NCI-H2081 treated with DMSO at 0.1 percent for 48 hours (cell line): Measurements from ENCODE around the gene DNAAF3.

Source experiments
- DNase-seq: peaks from one replicate; lab custom pipeline; 2025; lab: John Stamatoyannopoulos, UW

DNAAF3 gene

DNA sequence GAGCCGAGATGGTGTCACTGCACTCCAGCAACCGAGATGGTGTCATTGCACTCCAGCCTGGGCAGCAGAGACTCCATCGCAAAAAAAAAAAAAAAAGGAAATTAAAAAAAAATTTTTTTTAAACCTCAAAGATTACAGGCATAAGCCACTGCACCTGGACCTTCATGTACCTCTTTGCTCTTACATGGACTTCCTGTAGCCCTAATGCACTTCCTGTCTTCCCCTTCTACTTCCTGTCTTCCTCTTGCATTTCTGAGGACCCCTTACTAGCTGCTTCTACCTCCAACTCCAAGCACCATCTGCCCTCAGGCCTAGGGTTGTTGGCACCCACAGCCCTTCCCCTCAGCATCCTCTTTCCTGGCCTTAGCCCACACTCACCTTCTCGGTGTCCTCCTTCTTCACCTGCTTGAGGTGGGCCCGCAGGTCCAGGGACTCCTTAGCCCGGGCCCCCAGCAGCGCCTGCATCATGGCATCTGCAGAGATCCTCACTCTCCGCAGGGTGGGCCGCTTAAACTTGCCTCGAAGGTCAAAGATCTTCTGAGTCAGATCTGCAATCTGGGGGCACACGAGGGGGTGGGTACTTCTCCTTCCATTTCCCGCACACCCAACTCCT lies 12.7 kb downstream of the DNAAF3 start:
- DNase-seq: no peak

DNA sequence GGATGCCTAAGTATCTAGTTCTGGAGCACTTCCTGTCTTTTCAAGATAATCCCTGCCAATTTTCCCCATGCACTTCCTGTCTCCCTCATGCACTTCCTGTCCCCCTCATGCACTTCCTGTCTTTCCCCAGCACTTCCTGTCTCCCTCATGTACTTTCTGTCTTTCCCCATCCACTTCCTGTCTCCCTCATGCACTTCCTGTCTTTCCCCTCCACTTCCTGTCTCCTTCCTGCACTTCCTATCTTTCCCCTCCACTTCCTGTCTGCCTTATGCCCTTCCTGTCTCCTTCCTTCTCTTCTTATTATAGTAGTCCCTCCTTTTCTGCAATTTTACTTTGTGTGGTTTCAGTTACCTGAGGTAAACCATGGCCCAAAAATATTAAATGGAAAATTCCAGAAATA lies 14.4 kb downstream of the DNAAF3 start:
- no peak for DNase-seq

DNA sequence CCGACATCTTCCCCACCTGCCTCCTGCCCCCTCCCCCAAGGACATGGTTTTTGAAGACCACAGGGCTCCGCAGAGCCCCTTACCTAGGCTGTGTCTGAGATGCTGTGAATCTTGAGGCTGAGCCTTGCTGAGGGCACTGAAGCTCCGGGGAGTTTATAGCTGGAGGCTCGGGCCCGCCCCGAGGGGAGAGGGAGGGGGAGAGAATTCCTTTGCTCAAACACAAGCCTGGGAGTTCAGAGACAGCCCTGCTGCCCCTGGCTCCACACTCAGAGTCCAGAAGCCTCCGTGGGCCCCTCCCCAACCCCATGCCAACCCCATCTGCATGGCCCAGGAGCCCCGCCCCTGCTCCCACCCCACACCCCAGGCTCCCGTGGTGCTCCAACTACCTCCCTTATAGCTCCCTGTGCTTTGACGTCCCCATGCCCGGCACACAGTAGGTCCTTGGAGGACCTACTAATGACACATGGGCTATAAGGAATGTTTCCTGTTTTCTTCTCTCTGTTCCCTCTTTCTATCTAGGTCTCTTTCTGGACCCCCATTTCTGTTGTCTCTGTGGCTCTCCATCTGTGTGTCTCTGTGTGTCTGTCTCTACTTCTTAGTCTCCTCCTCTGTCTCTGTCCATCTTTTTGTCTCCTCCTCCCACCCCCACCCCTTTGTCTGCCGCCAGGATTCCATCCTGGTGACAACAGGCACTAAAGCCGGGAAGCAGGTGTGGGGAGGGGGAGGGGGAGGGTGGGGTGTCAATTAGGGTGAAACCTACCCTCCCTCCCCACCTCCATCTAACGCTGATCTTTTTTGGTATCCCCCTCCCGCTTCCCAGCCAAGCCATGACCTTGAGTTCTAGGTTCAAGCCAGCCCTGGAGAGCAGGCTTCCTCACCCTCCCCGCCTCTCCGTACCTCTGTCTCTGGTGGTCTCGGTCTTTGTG lies 17.1 kb downstream of the DNAAF3 start, which contains the start of gene TNNT1:
TSS of gene TNNT1 (minus strand) at position 129 of the 926 bp plus-strand sequence. CDS start 2,049 bp downstream, outside the sequence.
- no peak for DNase-seq

DNA sequence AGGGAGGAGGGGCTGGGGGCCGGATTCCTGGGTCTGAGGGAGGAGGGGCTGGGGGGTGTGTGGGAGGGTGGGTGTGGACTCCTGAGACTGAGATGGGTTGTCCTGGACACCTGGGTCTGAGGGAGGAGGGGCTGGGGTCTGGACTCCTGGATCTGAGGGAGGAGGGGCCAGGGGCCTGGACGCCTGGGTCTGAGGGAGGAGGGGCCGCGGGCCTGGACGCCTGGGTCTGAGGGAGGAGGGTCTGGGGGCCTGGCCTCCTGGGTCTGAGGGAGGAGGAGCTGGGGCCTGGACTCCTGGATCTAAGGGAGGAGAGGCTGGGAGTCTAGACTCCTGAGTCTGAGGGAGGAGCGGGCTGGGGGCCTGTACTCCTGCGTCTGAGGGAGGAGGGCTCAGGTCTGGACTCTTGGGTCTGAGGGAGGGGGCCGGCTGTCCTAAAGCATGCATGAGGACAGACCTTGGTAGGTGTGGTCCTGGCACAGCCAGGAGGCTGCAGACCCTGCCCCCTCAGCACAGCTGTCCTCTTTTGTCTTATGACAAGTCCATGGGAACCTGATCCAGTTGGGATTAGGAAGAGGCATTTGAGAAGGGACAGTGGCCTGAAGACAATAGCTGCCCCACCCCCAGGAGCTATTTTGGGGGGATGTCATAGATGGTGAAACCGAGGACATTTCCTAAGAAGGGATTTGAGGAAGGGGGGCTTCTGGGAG lies 18.7 kb downstream of the DNAAF3 start:
- no peak for DNase-seq

DNA sequence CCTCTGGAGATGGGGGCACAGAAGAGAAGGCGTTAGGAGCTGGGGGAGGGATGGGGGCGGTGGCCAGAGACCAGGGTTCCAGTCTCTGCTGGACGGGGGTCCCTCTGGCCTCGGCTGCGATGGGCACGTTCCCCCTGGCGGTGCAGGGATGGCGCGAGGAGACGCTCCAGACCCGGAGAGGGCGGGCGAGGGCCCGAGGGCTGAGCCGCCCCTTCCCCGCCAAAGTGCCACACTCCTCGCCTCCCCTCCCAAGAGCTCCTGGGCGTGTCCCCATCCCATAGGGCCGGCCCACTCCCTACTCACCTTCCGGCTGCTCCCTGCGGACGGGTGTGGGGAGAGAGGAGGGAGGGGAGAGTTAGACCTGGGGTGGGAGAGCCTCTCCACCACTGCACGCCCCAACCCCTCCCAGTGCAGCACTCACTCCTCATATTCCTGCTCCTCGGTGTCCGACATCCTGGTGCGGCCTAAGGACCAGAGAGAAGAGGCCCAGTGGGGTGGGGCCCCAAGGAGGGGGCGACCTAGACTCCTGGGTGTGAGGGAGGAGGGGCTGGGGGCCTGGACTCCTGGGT lies 19.6 kb downstream of the DNAAF3 start:
- DNase-seq: no peak

DNA sequence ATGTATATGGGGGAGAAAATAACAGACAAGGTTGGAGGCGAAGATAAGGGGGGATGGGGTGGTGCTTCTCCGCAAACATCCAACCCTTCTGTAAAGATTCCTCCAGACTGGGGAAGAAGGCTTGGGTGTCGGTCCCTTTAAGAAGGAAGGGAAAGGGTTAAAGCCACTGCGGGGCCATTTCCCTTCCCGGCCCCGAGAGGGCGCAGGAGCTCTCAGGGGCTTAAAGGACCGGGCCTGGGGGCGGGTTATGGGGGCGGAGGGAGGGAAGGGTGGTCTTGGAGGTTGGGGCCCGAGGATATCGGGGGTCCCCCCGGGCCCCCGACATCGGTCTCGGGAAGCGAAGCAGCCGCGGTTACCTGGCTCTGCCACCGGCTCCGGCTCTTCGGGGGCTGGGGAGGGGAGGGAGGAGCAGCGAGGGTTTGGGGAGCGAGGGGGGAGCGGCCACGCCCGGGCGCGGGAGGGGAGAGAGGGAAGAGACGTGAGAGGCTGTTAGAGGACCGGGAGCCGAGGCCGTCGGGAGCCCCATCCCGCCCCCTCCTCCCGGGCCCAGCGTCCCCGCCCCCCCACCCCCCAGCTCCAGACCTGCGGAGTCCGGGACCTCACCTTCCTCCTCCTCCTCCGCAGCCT lies 20.2 kb downstream of the DNAAF3 start:
- DNase-seq: no peak

DNA sequence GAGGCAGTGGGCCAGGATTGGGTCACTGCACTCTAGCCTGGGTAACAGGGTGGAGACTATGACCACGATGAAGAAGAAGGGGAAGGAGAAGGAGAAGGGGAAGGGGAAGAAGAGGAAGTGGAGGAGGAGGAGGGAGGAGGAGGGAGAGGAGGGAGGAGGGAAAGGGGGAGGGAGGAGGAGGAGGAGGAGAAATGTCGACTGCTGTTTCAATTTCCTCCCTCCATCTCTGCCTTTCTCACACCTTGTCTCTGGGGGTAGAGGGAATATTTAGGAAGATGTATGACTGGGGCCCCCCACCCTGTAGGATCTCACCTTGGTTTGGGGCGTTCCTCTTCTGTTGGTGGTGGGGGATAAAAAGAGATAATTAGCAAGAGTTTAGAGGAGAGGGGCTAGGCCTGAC lies 21.2 kb downstream of the DNAAF3 start:
- DNase-seq: no peak

DNA sequence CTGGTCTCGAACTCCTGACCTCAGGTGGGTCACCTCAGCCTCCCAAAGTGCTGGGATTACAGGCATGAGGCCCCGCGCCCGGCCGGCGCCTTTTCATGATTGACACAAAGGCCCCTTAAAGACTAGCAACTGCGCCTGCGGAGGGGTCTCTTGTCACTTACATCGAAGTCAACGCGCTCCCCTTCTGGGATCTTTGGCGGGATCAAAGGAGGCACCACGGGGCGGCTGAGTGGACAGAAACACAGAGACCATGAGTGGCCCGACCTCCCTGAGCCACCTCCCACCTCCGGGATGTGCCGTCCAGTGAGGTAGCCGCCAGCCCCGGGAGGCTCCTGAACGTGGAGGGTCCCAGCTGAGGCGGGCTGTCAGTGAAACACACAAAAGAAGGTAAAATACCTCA lies 24.7 kb downstream of the DNAAF3 start:
- no peak for DNase-seq

DNA sequence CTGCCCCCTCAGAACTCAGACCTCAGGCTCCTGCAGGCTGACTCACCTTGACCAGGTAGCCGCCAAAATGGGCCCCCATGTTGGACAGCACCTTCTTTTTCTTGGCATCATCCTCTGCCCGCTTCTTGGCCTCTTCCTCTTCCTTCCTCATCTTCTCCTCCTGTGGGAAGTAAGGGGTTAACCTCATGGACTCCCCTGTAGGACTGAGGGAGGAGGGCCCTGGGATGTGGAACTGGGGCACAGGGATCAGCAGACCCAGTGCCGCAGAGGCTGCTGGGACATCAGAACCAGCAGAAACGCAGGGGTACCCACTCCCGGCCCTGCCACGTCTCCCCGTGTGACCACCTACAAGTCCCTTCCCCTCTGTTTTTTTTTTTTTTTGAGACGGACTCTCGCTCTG lies 28.5 kb downstream of the DNAAF3 start:
- no peak for DNase-seq

DNA sequence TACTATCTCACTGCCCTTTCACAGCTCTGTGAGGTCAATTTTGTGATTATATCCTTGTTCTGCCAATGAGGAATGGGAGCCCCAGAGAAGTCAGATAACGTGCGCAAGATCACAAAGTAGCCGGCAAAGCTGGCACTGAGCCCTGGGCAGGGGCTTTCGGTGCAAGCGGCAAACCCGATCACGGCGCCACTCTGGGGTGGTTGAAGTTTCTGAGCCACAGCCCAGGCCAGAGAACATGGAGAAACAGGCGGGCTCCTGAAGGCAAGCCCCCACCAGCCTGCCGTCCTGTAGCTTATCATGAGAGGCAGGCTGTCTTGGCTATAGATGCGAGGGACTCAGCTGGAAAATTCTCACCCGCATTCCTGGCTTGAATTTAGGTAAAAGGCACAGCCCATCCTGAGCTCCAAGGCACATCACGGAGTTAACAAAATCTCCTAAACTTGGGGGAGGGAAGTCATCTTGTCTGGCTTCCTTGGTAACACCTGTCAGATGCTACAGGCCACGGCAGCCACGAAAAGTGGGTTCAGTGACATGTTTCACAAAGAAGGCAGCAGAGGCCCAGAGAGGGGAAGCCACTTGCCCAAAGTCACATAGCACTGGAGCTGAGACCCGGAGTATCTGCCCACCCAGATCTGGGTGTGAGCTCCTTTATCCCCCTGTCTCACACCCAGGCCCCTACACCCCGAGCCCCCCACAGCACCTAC lies 29.9 kb downstream of the DNAAF3 start:
- DNase-seq: no peak

DNA sequence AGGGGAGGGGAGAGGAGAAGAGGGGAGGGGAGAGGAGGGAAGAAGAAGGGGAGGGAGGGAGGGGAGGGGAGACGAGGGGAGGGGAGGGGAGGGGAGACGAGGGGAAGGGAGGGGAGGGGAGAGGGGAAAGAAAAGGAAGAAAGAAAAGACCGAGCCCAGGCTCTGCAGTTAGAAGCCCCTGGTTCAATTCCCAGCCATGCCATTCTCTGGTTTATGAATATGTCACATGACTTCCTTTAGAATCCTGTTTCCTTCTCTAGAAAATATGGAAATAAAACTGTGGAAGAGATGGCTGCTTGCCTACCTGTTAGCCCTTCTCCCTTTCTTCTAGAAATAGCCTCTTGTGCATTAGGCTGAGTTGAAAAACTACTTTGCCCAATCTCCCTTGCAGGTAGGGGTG lies 31.7 kb downstream of the DNAAF3 start:
- DNase-seq: no peak

DNA sequence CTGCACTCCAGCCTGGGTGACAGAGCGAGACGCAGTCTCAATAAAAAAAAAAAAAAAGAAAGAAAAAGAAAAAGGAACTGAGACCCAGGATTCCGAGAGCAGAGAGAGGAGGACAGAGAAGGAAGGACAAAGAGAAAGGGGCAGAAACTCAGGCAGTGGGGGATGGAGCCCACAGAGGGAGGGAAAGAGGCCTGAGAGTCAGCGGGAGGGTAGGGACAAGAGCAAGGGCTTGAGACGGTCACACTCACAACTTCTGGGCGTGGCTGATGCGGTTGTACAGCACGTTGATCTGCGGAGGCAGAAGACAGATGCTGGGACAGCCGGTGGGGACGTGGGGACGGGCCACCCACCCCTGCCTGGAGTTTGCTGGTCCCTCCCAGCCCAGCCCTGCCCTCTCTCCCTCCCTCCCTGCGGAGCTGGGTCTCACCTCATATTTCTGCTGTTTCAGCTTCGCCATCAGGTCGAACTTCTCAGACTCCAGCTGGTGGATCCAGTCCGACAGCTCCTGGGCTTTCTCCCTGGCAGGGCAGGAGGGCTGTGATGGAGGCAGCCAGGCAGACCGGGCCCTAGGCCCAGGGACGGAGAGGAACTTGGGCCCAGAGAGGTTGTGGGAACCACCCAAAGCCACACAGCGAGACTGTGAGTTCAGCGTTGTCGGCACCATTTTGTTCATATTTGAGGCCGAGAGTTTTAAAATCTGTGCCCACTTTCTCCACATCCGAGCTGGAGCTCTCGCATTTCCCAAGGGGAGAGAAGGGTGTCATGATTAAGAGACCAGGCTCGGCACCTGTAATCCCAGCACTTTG lies 32.6 kb downstream of the DNAAF3 start:
- no peak for DNase-seq

DNA sequence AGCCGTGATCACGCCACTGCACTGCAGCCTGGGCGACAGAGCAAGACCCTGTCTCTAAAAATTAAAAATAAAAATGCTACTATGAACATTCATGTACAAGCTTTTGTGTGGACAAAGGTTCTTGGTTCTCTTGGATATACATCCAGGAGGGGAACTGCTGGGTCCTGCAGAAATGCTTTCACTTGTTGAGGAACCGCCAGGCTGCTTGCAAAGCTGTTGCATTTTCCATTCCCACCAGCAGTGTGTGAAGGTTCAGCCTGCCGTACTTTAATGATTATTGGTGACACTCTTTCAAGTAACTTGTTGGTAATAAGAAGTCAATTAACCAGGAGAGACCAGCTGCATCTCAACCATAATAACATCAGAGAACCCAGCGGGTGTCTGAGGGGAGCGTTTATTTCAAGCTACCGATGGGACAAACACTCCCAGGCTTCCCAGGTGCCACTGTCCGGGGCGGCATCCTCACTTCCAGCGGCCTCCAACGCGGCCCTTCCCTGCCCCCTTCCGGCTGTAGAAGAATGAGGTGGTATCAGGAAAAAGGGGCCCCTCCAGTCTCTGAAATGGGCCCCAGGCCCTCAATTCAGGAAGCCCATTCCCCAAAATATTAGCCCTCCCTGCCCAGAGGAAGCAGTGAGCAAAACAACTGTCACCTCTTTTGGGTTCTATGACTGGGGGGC lies 33.8 kb downstream of the DNAAF3 start:
- no peak for DNase-seq

DNA sequence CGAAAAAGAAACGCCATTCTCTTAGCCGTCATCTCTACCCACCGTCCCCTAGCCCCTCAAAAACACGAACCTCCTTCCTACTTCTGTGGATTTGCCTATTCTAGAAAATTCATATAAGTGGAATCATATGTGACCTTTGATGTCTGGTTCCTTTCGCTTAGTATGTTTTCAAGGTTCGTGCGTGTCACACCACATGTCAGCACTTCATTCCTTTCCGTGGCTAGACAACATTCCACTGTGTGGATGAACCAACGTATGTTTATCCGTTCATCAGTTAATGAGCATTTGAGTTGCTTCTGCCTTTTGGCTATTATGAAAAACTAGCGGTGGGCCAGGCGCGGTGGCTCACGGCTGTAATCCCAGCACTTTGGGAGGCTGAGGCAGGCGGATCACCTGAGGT lies 35.0 kb downstream of the DNAAF3 start:
- no peak for DNase-seq

DNA sequence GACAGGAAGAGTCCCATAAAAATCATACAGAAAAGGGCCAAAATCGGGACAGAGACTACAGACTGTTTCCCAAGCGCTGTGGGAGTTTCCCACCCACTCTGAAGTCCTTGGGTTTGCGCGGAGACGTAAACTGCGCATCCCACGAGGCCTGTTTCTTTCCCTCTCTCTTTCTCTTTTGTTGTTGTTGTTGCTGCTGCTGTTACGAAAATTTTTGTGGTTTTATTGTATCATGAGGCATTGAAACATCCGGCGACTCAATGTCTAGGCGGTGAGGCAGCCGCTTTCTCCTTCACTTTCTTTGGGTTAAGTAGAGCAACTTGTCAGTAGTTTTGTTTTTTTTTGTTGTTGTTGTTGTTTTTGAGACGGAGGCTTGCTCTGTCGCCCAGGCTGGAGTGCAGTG lies 47.4 kb downstream of the DNAAF3 start:
- DNase-seq: no peak

DNA sequence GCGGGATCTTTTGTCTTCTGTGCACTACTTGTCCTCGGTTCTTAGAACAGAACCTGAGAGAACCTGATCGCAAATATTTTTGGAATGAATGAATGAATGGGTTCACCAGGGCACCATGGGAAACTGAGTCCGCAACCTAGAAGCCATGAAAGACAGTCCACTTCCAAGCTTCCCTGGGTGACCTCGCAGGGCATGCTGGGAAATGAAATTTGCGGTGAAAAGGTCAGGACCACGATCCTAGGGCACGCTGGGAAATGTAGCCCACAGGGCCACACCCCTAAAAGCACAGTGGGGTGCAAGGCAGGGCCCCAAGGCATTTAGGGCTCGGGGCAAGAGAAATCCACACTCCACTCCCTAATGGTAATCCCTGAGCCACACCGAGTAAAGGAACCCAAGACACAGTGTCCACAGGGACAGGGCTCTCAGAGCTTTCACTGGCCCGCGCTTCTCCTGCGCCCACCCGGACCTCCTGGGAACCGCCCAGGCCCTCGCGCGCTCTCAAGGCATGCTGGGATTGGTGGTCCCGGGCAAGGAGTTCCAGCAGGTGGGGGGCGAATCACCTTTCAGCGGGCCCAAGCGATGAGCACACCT lies 47.9 kb downstream of the DNAAF3 start:
- DNase-seq: no peak

DNA sequence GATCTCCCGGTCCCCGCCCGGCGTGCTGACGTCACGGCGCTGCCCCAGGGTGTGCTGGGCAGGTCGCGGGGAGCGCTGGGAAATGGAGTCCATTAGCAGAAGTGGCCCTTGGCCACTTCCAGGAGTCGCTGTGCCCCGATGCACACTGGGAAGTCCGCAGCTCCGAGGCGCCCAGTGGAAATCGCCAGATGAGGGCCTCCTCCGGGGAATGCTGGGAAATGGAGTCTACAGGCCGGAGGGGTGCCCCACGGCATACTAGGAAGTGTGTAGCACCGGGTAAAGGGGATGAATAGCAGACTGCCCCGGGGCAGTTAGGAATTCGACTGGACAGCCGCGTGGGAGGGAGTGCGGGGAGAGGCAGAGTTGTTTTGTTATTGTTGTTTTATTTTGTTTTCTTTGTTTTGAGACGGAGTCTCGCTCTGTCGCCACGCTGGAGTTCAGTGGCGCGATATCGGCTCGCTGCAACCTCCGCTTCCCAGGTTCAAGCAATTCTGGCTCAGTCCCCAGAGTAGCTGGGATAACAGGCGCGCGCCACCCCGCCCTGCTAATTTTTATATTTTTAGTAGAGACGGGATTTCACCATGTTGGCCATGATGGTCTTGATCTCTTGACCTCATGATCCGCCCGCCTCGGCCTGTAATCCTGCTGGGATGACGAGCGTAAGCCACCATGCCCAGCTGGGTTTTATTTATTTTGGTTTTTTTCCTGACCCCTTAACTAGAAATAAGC lies 48.6 kb downstream of the DNAAF3 start:
- peak; percentile 75 for DNase-seq

DNA sequence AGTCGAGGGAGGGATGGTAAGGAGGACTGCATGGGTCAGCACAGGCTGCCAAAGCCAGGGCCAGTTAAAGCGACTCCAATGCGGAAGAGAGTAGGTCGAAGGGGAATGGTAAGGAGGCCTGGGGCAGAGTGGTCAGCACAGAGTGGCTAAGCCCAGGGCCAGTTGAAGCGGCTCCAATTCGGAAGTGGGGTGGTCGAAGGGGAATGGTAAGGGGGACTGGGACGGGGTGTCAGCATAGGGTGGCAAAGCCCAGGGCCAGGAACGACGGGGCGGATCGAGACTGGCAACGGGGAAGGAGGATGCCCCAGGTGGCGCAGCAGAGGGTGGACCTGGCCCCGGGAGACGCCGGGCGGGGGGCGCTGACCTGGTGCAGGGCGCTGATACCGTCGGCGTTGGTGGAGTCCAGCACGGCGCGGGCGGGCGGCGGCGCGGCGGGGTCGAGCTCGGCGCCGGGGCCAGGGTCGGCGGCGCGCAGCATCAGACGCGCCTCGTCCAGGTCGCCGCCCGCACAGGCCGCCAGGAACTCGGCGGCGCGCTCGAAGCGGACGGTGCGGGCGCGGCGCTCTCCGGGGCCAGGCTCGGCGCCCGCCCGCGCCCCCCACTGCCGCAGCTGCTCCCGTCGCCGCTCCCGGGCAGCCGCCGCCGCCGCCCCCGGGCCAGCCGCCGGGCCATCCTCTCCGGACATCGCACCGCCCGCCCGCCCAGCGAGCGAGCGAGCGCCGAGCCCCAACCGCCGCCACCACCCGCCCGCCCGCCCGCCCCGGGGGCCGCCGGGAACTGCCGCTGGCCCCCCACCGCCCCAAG lies 49.4 kb downstream of the DNAAF3 start, which contains the start of gene PPP1R12C:
TSS of gene PPP1R12C (minus strand) at position 779 of the 804 bp plus-strand sequence. CDS start at position 685, 94 bp downstream.
- no peak for DNase-seq
